ENCODE measurements around the gene ZC2HC1C.
"Not testable (repeated sequence)": the region's sequence is repeated elsewhere in the genome, so short reads cannot be mapped to it uniquely, and the experiment has no call there.

The ZC2HC1C gene

GRCh38 chr14:75053396-75054291, 15.8 kb upstream of the ZC2HC1C start:
- peaks cover 17% of the 10 kb centered on the region for H3K36me3 ChIP-seq (ENCODE audit: insufficient read depth, low read length)
- no peak overlapping the region for H2AFZ ChIP-seq (ENCODE audit: low read length, unreplicated experiment)
- H3K4me1 ChIP-seq (ENCODE audit: control insufficient read depth, insufficient read depth, low read length, unreplicated experiment), result peaks cover 36% of the 10 kb centered on the region
- no peak overlapping the region for H3K4me3 ChIP-seq (ENCODE audit: low read depth, low read length)
- peaks cover 22% of the 10 kb centered on the region for H3K79me2 ChIP-seq (ENCODE audit: control insufficient read depth, insufficient read depth, low read length, unreplicated experiment)
- no peaks in the 10 kb centered on the region for H3K27me3 ChIP-seq (ENCODE audit: insufficient read depth, low read length)
- H3K27ac ChIP-seq (ENCODE audit: low read depth, low read length), result peak overlapping the region; percentile 58

- no peak overlapping the region for H2AFZ ChIP-seq (ENCODE audit: low read length, unreplicated experiment)
- peaks cover 14% of the 10 kb centered on the region for H3K79me2 ChIP-seq (ENCODE audit: control insufficient read depth, insufficient read depth, low read length, unreplicated experiment)
- H3K36me3 ChIP-seq (ENCODE audit: insufficient read depth, low read length), result peaks cover 9% of the 10 kb centered on the region
- peaks cover 33% of the 10 kb centered on the region for H3K4me1 ChIP-seq (ENCODE audit: control insufficient read depth, insufficient read depth, low read length, unreplicated experiment)
- peak overlapping the region; percentile 58 for H3K27ac ChIP-seq (ENCODE audit: low read depth, low read length)
- H3K27me3 ChIP-seq (ENCODE audit: insufficient read depth, low read length), result no peaks in the 10 kb centered on the region
- H3K4me3 ChIP-seq (ENCODE audit: low read depth, low read length), result no peak overlapping the region
Observed at GRCh38 chr14:75054421-75054820, 15.0 kb upstream of the ZC2HC1C start.

GRCh38 chr14:75059642-75060041, 9.8 kb upstream of the ZC2HC1C start:
- H3K4me1 ChIP-seq (ENCODE audit: control insufficient read depth, insufficient read depth, low read length, unreplicated experiment), result peaks cover 27% of the 10 kb centered on the region
- peaks cover 24% of the 10 kb centered on the region for H3K36me3 ChIP-seq (ENCODE audit: insufficient read depth, low read length)
- H3K27ac ChIP-seq (ENCODE audit: low read depth, low read length), result peak overlapping the region; percentile 16
- H2AFZ ChIP-seq (ENCODE audit: low read length, unreplicated experiment), result no peak overlapping the region
- peaks cover 23% of the 10 kb centered on the region for H3K79me2 ChIP-seq (ENCODE audit: control insufficient read depth, insufficient read depth, low read length, unreplicated experiment)
- H3K4me3 ChIP-seq (ENCODE audit: low read depth, low read length), result no peak overlapping the region
- no peaks in the 10 kb centered on the region for H3K27me3 ChIP-seq (ENCODE audit: insufficient read depth, low read length)

GRCh38 chr14:75060420-75060819, 9.0 kb upstream of the ZC2HC1C start:
- Histone ChIP-seq H3K79me2 (ENCODE audit: control insufficient read depth, insufficient read depth, low read length, unreplicated experiment) (peaks cover 23% of the 10 kb centered on the region), H3K4me1 (ENCODE audit: control insufficient read depth, insufficient read depth, low read length, unreplicated experiment) (peaks cover 19% of the 10 kb centered on the region), H2AFZ (ENCODE audit: low read length, unreplicated experiment) (no peak overlapping the region), H3K27me3 (ENCODE audit: insufficient read depth, low read length) (no peaks in the 10 kb centered on the region), H3K27ac (ENCODE audit: low read depth, low read length) (no peak overlapping the region), H3K4me3 (ENCODE audit: low read depth, low read length) (no peak overlapping the region), H3K36me3 (ENCODE audit: insufficient read depth, low read length) (peaks cover 24% of the 10 kb centered on the region)

- H3K27ac ChIP-seq (ENCODE audit: low read depth, low read length), result no peak overlapping the region
- H2AFZ ChIP-seq (ENCODE audit: low read length, unreplicated experiment), result no peak overlapping the region
- H3K79me2 ChIP-seq (ENCODE audit: control insufficient read depth, insufficient read depth, low read length, unreplicated experiment), result peaks cover 32% of the 10 kb centered on the region
- no peaks in the 10 kb centered on the region for H3K27me3 ChIP-seq (ENCODE audit: insufficient read depth, low read length)
- H3K4me3 ChIP-seq (ENCODE audit: low read depth, low read length), result peak overlapping the region; percentile 84
- peaks cover 15% of the 10 kb centered on the region for H3K36me3 ChIP-seq (ENCODE audit: insufficient read depth, low read length)
- H3K4me1 ChIP-seq (ENCODE audit: control insufficient read depth, insufficient read depth, low read length, unreplicated experiment), result peaks cover 25% of the 10 kb centered on the region
Observed at GRCh38 chr14:75063013-75063412, 6.4 kb upstream of the ZC2HC1C start.

- Histone ChIP-seq H3K4me3 (ENCODE audit: low read depth, low read length) (peak within 1 kb of the TSS; percentile 84), H3K36me3 (ENCODE audit: insufficient read depth, low read length) (peaks cover 15% of the 10 kb centered on the region), H2AFZ (ENCODE audit: low read length, unreplicated experiment) (peak within 1 kb of the TSS; percentile 51), H3K4me1 (ENCODE audit: control insufficient read depth, insufficient read depth, low read length, unreplicated experiment) (peaks cover 26% of the 10 kb centered on the region), H3K27me3 (ENCODE audit: insufficient read depth, low read length) (no peaks in the 10 kb centered on the region), H3K27ac (ENCODE audit: low read depth, low read length) (peak within 1 kb of the TSS; percentile 3; the same call in 1 of the 2 replicates), H3K79me2 (ENCODE audit: control insufficient read depth, insufficient read depth, low read length, unreplicated experiment) (peaks cover 38% of the 10 kb centered on the region)
Observed at GRCh38 chr14:75063491-75064204, 5.8 kb upstream of the ZC2HC1C start, which contains the start of gene ACYP1. ACYP1 (minus strand) TSS chr14:75064024; CDS start chr14:75063553, 471 bp downstream.

GRCh38 chr14:75064205-75064567, 5.3 kb upstream of the ZC2HC1C start:
- H3K4me3 ChIP-seq (ENCODE audit: low read depth, low read length), result peak overlapping the region; percentile 84
- H3K36me3 ChIP-seq (ENCODE audit: insufficient read depth, low read length), result peaks cover 15% of the 10 kb centered on the region
- peak overlapping the region; percentile 32 for H2AFZ ChIP-seq (ENCODE audit: low read length, unreplicated experiment)
- H3K27me3 ChIP-seq (ENCODE audit: insufficient read depth, low read length), result no peaks in the 10 kb centered on the region
- H3K4me1 ChIP-seq (ENCODE audit: control insufficient read depth, insufficient read depth, low read length, unreplicated experiment), result peaks cover 25% of the 10 kb centered on the region
- peaks cover 38% of the 10 kb centered on the region for H3K79me2 ChIP-seq (ENCODE audit: control insufficient read depth, insufficient read depth, low read length, unreplicated experiment)
- H3K27ac ChIP-seq (ENCODE audit: low read depth, low read length), result no peak overlapping the region

GRCh38 chr14:75066691-75067090, 2.8 kb upstream of the ZC2HC1C start:
- no peaks in the 10 kb centered on the region for H3K27me3 ChIP-seq (ENCODE audit: insufficient read depth, low read length)
- no peaks in the 10 kb centered on the region for H3K36me3 ChIP-seq (ENCODE audit: insufficient read depth, low read length)
- no peak overlapping the region for H2AFZ ChIP-seq (ENCODE audit: low read length, unreplicated experiment)
- peaks cover 20% of the 10 kb centered on the region for H3K4me1 ChIP-seq (ENCODE audit: control insufficient read depth, insufficient read depth, low read length, unreplicated experiment)
- peaks cover 30% of the 10 kb centered on the region for H3K79me2 ChIP-seq (ENCODE audit: control insufficient read depth, insufficient read depth, low read length, unreplicated experiment)
- no peak overlapping the region for H3K4me3 ChIP-seq (ENCODE audit: low read depth, low read length)
- H3K27ac ChIP-seq (ENCODE audit: low read depth, low read length), result no peak overlapping the region

- Histone ChIP-seq H3K27me3 (ENCODE audit: insufficient read depth, low read length) (no peaks in the 10 kb centered on the region), H3K36me3 (ENCODE audit: insufficient read depth, low read length) (no peaks in the 10 kb centered on the region), H3K79me2 (ENCODE audit: control insufficient read depth, insufficient read depth, low read length, unreplicated experiment) (peaks cover 30% of the 10 kb centered on the region), H3K27ac (ENCODE audit: low read depth, low read length) (no peak overlapping the region), H2AFZ (ENCODE audit: low read length, unreplicated experiment) (no peak overlapping the region), H3K4me1 (ENCODE audit: control insufficient read depth, insufficient read depth, low read length, unreplicated experiment) (peaks cover 20% of the 10 kb centered on the region), H3K4me3 (ENCODE audit: low read depth, low read length) (peak overlapping the region; percentile 93)
Observed at GRCh38 chr14:75067212-75067611, 2.2 kb upstream of the ZC2HC1C start.

GRCh38 chr14:75067765-75068164, 1.7 kb upstream of the ZC2HC1C start:
- Histone ChIP-seq H3K4me3 (ENCODE audit: low read depth, low read length) (peak overlapping the region; percentile 93), H3K79me2 (ENCODE audit: control insufficient read depth, insufficient read depth, low read length, unreplicated experiment) (peaks cover 26% of the 10 kb centered on the region), H3K4me1 (ENCODE audit: control insufficient read depth, insufficient read depth, low read length, unreplicated experiment) (peaks cover 17% of the 10 kb centered on the region), H3K27ac (ENCODE audit: low read depth, low read length) (peak overlapping the region; percentile 87; the same call in 1 of the 2 replicates)
- H3K27me3 ChIP-seq (ENCODE audit: insufficient read depth, low read length); H2AFZ ChIP-seq (ENCODE audit: low read length, unreplicated experiment); H3K36me3 ChIP-seq (ENCODE audit: insufficient read depth, low read length): not testable (repeated sequence)
